HG03025 (cell line): Measurements from ENCODE around the gene AREG.
"Not testable (repeated sequence)": the region's sequence is repeated elsewhere in the genome, so short reads cannot be mapped to it uniquely, and the experiment has no call there.

Experiments used
- ATAC-seq: cut with Tn5 transposase; IDR thresholded peaks from one replicate; pipeline ENCODE4 v1.9.1; 2021; ENCODE audit warnings: mild to moderate bottlenecking, moderate library complexity; ENCODE audit not compliant: unreplicated experiment, low FRiP score

The AREG gene, protein sequence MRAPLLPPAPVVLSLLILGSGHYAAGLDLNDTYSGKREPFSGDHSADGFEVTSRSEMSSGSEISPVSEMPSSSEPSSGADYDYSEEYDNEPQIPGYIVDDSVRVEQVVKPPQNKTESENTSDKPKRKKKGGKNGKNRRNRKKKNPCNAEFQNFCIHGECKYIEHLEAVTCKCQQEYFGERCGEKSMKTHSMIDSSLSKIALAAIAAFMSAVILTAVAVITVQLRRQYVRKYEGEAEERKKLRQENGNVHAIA

DNA sequence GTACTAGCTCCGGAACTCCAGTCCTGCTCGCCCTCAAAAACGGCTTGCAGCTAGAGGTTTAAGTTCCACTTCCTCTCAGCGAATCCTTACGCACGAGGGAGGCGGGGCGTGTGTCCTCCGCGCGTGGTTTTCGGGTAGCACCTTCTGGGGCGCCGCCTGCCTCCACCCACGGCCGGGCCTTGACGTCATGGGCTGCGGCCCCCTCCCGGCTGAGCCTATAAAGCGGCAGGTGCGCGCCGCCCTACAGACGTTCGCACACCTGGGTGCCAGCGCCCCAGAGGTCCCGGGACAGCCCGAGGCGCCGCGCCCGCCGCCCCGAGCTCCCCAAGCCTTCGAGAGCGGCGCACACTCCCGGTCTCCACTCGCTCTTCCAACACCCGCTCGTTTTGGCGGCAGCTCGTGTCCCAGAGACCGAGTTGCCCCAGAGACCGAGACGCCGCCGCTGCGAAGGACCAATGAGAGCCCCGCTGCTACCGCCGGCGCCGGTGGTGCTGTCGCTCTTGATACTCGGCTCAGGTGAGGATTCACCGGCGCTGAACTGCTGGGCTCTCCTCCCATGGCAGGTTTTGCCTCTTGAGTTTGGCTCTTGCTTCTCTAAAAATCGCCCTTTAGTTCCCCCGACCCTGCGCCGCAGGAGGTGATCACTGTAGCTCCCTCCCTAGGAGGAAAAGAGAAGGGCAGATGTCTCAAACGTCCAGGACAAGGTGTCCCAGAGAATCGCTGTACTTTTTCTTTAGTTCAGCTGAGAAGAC is at the start of gene AREG:
TSS of gene AREG (plus strand) at position 246 of the 752 bp plus-strand sequence. CDS start at position 456, 210 bp downstream.
- ATAC-seq: peak; percentile 92

DNA sequence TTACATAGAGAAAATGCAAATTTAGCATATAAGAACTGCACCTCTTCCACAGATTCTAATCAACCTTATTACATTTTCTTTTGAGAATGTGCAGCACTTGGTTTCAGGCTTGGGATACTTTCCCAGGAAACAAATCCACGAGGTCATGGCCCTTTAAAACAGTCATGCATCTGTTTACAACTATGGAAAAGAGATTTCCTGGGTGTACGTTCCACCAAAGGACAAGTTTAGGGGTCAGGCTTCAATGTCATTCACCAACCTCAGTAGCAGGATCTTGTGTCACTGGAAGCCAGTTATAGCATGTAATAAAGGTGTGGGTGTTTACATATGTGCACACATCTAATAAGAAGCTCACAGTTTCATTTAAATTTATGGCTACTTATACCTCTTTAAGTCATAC is 49.3 kb upstream of the AREG start:
- no peak for ATAC-seq

DNA sequence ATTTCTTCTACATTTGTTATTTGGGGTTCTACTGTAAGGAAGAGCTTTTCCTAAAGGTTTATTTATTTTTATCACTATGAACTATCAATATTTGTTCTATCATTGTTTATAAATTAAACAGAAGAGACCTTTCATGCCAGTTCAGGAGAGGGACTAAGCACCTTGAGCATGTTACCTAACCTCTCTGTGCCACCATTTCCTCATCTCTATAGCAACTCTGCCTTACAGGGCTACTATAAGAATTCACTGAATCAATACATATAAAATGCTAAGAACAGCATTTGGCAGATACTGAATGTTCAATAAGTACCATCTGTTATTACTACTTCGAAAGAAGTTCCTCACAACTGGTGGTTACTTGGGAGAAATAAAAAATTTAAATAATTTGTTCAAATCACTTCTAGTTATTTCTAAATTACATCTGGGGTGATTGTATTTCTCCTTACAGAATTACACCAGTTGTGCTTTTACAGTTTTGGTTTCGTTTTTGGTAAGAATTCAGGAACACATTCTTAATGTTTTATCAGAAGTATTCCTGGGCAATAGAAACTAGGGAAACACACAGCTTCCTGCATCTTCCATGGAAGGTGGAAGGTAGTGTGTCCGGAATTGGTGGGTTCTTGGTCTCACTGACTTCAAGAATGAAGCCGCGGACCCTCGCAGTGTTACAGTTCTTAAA is 47.0 kb upstream of the AREG start:
- no peak for ATAC-seq

DNA sequence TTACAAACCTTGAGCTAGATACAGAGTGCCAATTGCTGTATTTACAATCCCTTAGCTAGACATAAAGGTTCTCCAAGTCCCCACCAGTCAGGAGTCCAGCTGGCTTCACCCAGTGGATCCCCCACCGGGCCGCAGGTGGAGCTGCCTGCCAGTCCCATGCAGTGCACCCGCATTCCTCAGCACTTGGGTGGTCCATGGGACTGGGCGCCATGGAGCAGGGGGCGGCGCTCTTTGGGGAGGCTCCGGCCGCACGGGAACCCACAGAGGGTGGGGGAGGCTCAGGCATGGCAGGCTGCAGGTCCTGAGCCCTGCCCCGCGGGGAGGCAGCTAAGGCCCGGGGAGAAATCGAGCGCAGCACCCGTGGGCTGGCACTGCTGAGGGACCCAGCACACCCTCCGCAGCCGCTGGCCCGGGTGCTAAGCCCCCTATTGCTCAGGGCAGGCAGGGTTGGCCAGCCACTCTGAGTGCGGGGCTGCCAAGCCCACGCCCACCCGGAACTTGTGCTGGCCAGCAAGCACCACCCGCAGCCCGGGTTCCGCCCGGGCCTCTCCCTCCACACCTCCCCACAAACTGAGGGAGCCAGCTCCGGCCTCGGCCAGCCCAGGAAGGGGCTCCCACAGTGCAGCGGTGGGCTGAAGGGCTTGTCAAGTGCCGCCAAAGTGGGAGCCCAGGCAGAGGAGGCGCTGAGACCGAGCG is 45.9 kb upstream of the AREG start:
- not testable (repeated sequence) for ATAC-seq

DNA sequence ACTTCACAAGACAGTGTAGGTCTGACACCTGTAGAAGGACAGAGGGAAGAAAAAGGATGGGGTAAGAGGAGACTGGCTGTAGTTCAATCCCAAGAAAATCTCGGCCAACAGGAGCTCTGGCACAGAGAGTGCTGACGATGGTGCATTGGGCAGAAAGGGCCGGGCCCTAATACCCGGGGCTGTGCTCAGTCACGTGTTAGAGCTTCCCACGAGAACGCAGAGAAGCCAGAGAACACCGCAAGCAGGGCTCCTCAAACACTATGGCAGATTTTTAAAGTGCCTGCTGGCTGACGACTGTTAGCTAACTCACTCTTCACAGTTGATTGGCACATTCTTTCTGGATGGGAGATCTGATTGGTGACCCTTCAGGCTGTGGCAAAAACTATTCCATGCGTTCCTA is 44.5 kb upstream of the AREG start:
- no peak for ATAC-seq

DNA sequence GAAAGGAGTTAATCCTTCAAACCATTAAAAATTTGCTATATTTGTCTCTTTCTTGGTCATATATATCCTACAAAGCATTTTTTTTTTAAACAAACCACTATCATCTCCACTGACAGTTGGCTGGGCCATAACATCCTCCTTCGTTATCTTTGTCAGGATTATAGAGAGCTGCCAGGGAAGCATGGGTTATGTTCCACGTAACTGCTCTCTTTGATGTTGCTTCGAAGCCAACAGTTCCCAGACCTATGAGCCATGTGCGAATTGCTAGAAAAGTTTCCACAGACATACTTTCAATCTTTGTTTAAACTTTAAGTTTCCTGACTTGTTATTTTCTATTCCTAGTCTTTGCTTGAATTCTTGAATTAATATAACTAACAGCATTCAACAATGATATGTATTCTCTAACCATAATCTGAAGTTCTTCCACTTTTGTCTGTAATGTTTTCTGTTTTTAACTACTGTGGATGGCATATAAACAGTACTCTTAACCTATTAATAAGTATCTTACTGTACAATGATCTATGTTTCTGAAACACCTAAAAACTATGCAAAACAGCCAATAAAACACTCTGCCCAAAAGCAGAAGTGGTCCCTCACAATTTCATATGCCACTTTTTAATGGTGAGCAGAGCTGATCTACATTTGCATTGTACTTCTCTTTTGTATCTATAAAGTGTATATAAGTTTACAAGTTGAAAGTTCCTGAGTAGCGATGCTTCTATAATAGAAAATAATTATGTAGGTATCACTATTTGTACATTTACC is 42.1 kb upstream of the AREG start:
- ATAC-seq: peak; percentile 93

DNA sequence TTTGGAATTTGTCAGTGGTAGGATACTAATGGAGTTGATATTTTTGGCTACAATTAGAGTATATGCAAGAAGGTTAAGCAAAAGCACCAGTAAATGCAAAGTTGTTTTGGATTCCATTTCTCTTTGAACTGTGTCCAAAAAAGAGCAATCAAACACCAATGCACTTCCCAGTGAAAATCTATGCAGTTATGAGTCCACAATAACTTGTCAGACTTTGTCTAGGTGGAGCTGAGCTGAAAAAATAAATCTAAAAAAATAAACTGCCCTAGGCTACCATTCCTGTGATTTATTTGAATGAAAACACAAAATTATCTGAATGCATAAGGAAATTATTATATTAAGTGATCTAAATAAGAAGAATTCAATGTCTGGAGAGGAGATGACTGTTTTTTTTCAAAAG is 37.0 kb upstream of the AREG start:
- no peak for ATAC-seq

DNA sequence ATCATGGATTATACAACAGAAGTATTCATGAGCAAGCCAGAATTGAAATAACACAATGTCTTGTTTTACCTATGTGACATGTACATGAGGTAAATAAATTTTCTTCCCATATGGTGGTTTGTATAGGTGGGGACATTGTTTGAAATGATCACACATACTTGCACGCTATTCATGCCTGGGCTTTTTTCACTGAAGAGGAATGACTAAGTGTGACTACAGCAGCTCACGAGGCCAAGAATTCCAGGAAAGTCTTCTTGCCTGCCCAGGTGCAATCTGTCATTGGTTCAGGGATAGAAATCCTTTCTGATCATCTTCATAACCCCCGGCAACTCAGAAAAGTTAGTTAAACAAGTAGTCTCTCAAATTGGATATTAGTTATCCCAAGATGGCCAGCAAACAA is 36.3 kb upstream of the AREG start:
- no peak for ATAC-seq

DNA sequence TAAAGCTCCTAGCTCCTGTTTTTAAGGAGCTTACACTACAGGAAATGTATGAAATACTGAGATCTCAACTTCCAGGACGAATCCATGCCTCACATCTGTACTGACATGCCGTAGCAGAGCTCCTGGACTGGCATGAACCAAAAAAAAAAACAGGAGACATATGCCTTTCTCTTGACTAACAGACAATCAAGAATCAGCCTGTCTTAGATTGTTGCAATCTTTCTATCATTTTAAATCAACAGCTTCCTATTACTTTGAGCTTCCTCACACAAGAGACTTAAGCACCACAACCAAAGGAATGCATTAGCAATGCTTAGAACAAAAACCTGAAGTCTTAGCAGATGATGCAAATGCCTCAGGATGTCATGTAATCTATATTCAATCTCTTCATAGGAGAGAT is 34.7 kb upstream of the AREG start:
- no peak for ATAC-seq

DNA sequence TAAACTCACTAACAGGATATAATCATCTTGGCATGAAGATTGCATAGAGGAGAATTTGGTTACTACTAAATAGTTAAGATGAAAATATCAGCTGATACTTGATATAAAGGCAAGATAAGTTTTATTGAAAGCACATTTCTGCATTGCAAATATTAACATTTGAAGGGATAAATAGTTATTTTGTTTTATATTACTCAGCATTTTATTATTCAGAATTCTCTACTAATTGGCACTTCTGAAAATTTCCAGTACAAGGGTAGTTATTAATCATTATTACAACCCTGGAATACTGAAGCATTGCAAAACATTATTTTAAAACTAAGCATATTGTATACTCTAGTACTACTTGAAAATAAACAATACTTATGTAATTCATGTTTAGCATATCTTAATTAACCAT is 32.7 kb upstream of the AREG start:
- ATAC-seq: no peak

DNA sequence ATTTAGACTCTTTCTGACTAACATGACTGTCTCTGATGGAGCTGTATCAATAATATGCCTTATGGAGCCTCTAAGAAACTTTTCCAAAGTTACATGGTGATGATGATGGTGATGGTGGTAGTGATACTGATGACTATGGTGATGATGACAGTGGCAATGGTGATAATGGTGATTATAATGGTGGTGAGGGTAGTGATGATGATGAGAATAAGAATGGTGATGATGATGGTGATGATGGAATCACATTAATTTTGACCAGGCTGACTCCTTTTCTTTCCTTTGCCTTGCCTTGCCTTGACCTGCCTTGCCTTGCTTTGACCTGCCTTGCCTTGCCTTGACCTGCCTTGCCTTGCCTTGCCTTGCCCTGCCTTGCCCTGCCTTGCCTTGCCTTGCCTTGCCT is 31.7 kb upstream of the AREG start:
- ATAC-seq: no peak

DNA sequence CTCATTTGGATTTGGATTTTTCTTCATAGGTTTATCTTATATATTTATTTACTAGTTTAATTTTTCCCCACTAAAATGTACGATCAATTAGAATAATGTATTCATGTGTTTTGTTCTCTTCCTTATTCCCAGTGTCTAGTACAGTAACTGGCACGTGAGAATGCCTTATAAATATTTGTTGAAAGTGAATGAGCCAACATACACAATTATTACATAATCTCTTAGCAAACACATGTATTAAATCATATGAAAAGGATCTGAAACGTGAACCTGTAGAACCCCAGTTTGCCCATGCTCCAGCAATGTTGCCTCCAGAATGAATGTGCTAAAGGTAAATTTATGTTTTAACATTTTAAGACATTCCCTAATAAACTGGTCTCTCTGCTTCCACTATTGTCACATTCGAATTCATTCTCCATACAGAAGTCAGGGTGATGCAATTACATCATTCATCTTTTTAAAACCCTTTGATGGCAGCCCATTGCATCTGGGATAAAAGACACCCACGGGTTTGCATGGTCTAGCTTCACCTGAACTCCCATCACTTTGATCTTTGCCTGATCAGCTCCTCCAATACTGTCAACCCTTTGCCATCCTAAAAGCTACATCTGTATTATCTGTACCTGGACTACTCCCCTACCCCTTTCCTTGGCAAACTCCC is 30.7 kb upstream of the AREG start:
- no peak for ATAC-seq

DNA sequence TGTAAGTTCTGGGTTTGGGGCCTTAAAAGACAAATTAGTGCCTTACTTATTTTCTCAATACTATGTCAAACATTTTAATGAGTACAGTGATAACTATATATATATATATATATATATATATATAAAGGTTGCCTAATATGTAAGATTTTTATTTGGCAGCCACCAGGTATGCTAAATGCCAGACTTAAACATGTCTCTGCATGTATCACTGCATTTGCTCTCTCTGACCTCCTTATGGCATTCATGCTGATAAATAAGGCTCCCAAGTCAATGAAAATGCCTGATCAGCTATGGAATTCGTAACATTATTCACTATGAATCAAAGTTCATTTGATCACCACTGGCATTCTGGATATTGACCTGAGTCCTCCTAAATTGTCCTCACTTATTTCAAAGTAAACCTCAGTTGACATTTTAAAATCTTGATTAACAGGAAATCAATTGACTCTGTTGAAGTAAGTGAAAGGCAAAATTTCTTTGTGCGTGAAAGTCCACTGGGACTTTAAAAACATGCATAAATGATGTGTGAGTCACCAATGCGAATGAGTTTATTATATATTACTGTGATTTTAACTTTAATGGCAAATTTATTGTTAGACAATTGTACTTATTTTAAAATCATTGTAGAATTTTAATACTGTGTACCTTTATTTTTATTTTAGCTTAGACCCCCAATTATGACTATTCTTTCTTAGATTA is 29.2 kb upstream of the AREG start:
- no peak for ATAC-seq

DNA sequence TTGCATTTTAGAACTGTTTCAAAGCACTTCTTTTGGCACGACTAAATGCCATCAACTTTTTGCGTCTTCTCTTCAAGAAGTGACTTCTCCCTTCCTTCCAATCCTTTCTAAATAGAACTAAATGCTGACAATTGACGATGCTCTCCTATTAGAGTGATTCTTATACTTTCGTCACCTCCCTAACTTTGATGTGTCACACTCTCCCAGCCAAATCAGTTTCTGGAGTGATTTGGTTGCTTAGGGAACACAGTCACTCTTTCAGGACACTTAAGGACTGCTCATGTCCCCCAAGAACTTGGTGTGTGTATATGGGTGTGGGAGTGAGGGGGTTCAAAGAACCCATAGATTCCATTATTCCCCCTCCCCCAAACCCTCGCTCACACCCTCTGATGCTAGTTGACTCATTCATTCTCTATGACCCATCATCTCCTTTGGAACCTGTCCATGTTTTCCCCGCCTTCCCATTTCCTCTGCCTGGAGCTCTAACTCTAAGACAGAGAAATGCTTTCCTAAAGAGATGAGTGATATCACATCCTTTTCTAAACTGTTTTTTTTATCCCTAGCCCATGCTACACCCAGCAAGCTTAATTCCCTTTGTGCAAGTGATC is 26.8 kb upstream of the AREG start:
- ATAC-seq: no peak

DNA sequence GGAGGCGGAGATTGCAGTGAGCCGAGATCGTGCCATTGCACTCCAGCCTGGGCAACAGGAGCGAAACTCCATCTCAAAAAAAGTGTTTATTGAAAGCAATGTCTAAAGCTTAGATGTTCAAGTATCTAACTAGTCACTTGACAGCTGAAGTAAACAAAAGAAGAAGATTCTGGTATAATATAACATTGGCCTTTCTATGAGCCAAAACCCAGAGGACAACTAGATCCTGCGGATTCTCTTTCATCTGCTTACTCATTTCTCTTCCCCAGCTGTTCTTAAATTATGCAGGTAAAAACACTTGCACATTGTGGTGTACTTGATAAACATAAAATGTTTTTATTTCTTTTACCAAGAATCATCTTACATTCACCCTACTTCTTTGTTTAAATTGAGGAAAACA is 24.1 kb upstream of the AREG start:
- ATAC-seq: no peak

DNA sequence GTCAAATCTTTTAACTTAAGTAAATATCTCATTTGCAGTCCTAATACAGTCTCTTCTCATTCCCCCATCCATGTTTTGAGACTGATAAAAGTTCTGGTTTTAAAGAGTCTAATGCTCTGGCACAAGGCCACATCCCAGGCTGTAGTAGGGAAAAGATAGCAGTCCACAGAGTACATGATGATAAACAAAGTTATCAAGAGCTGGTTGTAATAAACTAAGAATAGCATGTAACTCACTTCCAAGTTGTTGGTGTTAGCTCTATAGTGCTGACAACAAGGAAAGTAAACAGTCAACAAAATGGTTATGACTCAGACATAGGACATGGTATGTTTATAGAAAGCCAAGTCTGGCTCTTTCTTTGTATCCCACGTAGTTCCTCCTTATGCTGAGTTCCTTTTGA is 21.8 kb upstream of the AREG start:
- no peak for ATAC-seq

DNA sequence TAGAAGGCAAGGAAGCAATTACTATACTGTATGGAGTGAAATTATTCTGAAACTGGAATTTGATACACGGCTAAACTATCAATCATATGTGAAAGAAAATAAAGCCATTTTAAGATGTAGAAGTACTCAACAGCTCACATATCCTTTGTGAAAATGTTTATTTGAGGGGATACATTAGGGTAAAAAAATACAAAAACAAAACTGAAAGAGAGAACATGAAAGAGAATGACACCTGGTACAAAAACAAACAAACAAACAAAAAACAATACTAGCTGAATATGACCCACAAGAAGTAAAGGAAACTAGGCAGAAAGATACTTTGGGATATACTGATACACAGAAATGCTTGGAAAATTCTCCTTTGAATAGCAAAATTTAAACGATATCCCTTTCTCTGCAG is 20.8 kb upstream of the AREG start:
- no peak for ATAC-seq

DNA sequence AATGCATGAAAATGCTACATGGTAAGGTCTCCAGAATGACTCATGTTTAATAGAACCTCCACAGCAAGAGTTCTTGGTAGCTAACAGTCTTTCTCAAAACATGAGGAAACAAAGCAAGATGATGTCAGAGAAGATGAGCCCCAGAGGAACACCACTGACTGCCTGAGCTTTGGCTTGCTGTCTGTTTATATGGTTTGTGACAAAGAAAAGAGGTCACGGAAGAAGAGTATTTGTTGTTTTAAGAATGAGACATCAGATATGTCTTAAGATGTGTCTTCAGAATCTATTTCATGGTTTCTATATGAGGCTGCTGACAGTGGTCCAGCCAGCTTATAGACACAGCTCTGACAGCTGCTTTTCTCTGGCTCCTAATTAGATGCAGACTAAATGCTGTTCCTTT is 18.8 kb upstream of the AREG start:
- no peak for ATAC-seq

DNA sequence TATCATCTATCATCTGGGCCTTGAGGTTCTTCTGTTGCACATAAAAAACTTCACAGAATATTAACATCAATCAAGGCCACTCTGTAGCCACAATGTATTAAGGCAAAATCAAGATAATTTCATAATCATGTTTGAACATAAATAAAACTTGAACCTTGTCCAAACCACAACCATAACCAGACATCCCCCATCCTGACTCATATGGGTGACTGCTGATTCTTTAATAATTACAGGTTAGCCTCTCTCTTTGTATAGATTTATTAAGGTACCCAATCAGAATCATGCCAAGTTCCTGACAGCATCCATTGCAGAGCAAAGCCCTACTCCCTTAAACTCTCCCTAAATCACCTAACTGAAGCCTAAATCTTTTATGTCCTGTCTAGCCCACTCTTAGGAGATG is 16.7 kb upstream of the AREG start:
- no peak for ATAC-seq
